Activated naive CD8-positive, alpha-beta T cell treated with anti-CD3 and anti-CD28 coated beads for 36 hours (primary cell): ENCODE results near the gene TXN. TPM values are rescaled to one million over a fixed set of nuclear protein-coding genes. Genes with fewer than 3 reads are reported as not detected.
"Not testable (repeated sequence)": the region's sequence is repeated elsewhere in the genome, so short reads cannot be mapped to it uniquely, and the experiment has no call there.

Experiments used
- DNase-seq: peaks from one replicate; pipeline ENCODE4 v3.0.0; 2021
- H3K27ac Mint-ChIP-seq: one replicate; pipeline ENCODE4 v1.8.0; 2022; ENCODE audit warnings: mild to moderate bottlenecking, moderate library complexity, mixed read lengths
- H3K27me3 Mint-ChIP-seq: one replicate; pipeline ENCODE4 v1.8.0; 2022; ENCODE audit warnings: mild to moderate bottlenecking, mixed read lengths
- H3K36me3 Mint-ChIP-seq: one replicate; pipeline ENCODE4 v1.8.0; 2021; ENCODE audit warnings: mild to moderate bottlenecking, mixed read lengths
- H3K4me1 Mint-ChIP-seq: one replicate; pipeline ENCODE4 v1.8.0; 2021; ENCODE audit warnings: mixed read lengths
- H3K4me3 Mint-ChIP-seq: one replicate; pipeline ENCODE4 v1.8.0; 2022; ENCODE audit warnings: mild to moderate bottlenecking, moderate library complexity, mixed read lengths
- H3K9me3 Mint-ChIP-seq: one replicate; pipeline ENCODE4 v1.8.0; 2022; ENCODE audit warnings: mixed read lengths
- total RNA-seq, 2 experiments: library from RNA; stranded (reverse); gene quantifications; one replicate each; pipeline ENCODE4 v1.2.3, GENCODE V29; 2021

The TXN gene
- total RNA-seq, 2 experiments from 2014 or later, result 321 to 327 TPM

DNA sequence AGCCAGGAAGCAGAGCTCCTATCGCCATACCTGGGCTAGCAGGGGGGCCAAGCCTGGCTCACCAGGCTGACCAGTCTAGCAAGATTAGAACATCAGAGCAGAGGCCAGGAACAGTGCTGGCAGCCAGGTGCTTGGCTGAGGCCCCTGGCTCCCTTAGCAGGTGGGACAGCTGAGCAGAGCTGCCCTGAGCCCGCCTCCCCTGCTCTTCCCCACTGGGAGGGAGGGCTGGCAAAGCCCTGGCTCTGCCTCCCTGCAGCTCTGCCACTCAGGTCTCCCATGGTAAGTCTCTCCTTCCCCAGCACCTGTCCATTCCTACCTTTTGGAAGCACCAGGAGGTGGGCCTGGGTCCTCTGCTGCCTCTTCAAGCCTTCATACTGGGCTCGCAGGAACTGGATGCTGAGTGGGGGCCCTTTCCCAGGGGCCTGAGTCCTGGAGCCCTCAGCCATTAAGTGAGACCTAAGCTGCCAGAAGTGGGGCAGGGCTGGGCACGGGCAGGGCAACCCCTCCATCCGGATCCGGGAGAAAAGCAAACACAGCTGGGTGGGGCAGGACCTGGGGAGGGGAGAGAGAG, 49.2 kb downstream of the TXN start:
- Mint-ChIP-seq H3K4me1 (no peaks in the 10 kb centered on the region), H3K9me3 (no peaks in the 10 kb centered on the region), H3K4me3 (no peak overlapping the region), H3K27me3 (no peaks in the 10 kb centered on the region), H3K36me3 (no peaks in the 10 kb centered on the region), H3K27ac (no peak overlapping the region)
- no peak for DNase-seq

DNA sequence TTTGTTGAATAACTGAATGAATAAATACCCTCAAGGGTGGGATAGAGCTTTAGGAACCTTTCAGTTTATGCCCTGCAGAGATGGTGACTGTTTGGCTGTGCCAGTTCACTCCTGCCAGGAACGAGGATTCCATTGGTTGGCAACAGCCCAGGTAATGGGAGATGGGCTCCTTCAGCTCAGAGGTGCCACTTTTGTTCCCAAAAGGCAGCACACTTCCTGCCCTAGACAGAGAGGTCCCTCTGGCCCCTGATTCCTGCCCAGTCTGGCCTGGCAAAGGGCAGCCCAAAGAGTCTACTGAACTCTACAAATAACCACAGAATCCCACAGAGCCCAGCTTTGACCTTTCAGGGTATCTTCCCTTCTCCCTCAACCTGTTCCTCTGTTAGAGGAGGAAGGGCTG, 49.9 kb downstream of the TXN start:
- Mint-ChIP-seq H3K4me1 (no peaks in the 10 kb centered on the region), H3K27me3 (no peaks in the 10 kb centered on the region), H3K9me3 (no peaks in the 10 kb centered on the region), H3K36me3 (no peaks in the 10 kb centered on the region), H3K4me3 (no peak overlapping the region), H3K27ac (no peak overlapping the region)
- no peak for DNase-seq

DNA sequence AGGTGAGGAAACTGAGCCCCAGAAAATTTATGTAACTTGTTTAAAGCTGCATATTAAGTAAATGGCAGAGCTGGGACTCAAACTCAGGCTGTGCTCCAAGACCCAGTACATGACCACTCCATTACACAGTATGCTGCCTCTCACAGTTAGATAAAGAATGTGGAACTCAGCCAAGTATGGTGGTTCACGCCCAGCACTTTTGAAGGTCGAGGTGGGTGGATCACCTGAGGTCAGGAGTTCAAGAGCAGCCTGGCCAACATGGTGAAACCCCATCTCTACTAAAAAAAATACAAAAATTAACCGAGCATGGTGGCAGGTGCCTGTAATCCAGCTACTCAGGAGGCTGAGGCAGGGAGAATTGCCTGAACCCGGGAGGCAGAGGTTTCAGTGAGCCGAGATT, 50.7 kb downstream of the TXN start:
- H3K27ac Mint-ChIP-seq, DNase-seq, H3K4me1 Mint-ChIP-seq, H3K9me3 Mint-ChIP-seq, H3K4me3 Mint-ChIP-seq, H3K36me3 Mint-ChIP-seq, H3K27me3 Mint-ChIP-seq: not testable (repeated sequence)

DNA sequence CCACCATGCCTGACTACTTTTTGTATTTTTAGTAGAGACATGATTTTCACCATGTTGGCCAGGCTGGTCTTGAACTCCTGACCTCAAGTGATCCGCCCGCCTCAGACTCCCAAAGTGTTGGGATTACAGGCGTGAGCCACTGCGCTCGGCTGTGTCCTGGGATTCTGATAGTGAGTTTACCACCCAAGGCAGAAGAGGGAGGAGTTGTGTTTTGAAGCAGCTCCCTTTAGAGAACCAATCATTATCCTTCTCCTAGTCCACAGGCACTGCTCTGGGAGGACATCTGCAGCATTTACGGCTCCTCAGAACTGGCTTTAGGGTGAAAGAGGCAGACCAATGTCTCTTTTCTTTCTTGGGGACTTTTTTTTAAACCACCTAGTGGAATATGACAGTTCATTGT, 54.1 kb downstream of the TXN start:
- Mint-ChIP-seq H3K9me3 (peaks cover 1% of the 10 kb centered on the region), H3K36me3 (no peaks in the 10 kb centered on the region), H3K27me3 (no peaks in the 10 kb centered on the region), H3K27ac (no peak overlapping the region), H3K4me1 (no peaks in the 10 kb centered on the region), H3K4me3 (no peak overlapping the region)
- no peak for DNase-seq

DNA sequence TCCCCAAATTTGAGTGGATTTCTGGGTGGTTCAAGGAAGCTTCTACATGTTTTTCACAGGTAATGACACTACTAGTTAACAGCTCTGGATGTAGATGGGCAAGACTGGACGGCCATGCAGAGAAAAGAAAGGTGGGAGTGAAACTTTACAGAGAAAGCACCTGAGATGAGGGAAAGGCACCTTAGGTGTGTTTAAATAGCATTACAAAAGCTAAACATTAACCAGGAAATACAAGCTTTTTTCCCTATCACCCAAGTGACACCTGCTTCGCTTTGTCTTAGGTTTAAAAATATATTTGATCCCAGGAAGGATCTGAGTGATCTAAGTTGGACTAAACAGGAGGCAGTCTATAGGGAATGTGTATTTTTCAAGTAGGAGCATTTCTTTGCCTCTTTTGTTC, 56.7 kb downstream of the TXN start:
- no peaks in the 10 kb centered on the region for H3K27me3 Mint-ChIP-seq
- no peaks in the 10 kb centered on the region for H3K4me1 Mint-ChIP-seq
- no peak overlapping the region for H3K4me3 Mint-ChIP-seq
- H3K36me3 Mint-ChIP-seq, result no peaks in the 10 kb centered on the region
- peaks cover 1% of the 10 kb centered on the region for H3K9me3 Mint-ChIP-seq
- no peak overlapping the region for H3K27ac Mint-ChIP-seq
- DNase-seq, result no peak

DNA sequence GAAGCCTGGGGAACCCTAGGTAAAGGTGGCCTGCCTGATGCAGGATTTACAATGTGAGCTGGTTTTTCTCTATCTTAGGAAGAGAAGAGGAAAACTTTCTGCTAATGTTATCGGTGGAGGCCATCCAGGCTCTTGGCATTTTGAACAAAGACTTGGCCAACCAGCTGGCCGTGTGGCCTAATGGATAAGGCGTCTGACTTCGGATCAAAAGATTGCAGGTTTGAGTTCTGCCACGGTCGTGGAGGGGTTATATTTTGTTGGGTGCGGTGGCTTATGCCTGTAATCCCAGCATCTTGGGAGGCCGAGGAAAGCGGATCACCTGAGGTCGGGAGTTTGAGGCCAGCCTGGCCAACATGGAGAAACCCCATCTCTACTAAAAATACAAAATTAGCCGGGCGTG, 58.0 kb downstream of the TXN start:
- Mint-ChIP-seq H3K27me3 (no peaks in the 10 kb centered on the region), H3K36me3 (no peaks in the 10 kb centered on the region), H3K9me3 (peaks cover 1% of the 10 kb centered on the region), H3K27ac (no peak overlapping the region), H3K4me3 (no peak overlapping the region), H3K4me1 (no peaks in the 10 kb centered on the region)
- DNase-seq, result no peak

DNA sequence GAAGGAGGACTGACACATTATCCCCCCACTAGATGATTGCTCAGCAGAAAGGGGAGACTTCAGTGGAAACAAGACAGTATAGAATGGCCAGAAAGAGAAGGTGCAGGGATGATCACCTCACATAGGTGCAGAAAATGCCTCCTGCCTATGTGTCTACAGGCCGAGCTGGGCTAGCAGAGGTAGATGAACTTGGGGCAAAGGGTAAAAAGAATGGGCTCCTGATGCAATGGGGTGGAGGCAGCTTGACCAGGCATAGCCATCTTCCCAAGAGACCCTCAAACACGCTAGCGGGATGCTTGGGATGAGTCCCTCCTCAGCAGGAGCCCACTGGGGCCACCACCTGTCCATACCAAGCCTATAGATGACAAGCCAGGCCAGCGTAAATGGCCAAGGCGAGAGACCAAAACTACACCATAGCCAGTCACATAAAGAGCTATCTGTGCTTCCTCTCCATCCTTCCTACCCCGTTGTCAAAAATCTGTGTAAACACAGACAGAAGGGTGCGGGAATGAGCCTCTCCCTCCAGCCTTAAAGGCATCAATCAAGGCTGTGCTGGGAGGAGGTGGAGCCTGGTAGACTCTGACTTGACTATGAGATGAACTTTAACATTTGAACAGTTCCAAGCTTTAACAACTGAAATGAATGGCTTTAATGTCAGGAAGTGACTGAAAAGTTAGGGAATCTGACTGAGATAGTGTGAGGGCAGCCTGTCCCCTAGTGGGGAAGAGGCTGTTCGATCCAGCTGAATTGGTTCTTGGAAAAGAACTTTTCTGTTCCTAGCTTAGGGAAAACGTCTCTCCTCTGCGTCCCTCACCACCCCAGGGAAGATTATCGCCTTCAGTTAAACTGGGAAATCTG, 58.7 kb downstream of the TXN start:
- no peak overlapping the region for H3K27ac Mint-ChIP-seq
- H3K9me3 Mint-ChIP-seq, result peaks cover 1% of the 10 kb centered on the region
- peaks cover 3% of the 10 kb centered on the region for H3K27me3 Mint-ChIP-seq
- no peaks in the 10 kb centered on the region for H3K4me1 Mint-ChIP-seq
- H3K36me3 Mint-ChIP-seq, result no peaks in the 10 kb centered on the region
- no peak overlapping the region for H3K4me3 Mint-ChIP-seq
- no peak for DNase-seq

DNA sequence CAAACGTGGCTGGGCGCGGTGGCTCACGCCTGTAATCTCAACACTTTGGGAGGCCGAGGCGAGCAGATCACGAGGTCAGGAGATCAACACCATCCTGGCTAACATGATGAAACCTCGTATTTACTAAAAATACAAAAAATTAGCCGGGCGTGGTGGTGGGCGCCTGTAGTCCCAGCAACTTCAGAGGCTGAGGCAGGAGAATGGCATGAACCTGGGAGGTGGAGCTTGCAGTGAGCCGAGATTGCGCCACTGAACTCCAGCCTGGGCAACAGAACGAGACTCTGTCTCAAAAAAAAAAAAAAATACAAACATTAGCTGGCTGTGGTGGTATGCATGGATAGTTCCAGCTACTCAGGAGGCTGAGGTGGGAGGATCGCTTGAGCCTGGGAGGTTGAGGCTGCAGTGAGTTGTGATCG, 60.2 kb downstream of the TXN start:
- H3K27me3 Mint-ChIP-seq, H3K27ac Mint-ChIP-seq, H3K9me3 Mint-ChIP-seq, DNase-seq, H3K36me3 Mint-ChIP-seq, H3K4me3 Mint-ChIP-seq, H3K4me1 Mint-ChIP-seq: not testable (repeated sequence)

Other genes starting within 250 kb of the TXN start
- not detected for gene C9orf152, start 48.3 kb downstream of the TXN start, total RNA-seq
- not detected for gene TXNDC8, start 81.4 kb upstream of the TXN start, total RNA-seq